ENCODE measurements around the gene RALY. TPM values are rescaled to one million over a fixed set of nuclear protein-coding genes. Genes with fewer than 3 reads are reported as not detected.

The RALY gene
- total RNA-seq, result 147 TPM in 2 replicates

DNA sequence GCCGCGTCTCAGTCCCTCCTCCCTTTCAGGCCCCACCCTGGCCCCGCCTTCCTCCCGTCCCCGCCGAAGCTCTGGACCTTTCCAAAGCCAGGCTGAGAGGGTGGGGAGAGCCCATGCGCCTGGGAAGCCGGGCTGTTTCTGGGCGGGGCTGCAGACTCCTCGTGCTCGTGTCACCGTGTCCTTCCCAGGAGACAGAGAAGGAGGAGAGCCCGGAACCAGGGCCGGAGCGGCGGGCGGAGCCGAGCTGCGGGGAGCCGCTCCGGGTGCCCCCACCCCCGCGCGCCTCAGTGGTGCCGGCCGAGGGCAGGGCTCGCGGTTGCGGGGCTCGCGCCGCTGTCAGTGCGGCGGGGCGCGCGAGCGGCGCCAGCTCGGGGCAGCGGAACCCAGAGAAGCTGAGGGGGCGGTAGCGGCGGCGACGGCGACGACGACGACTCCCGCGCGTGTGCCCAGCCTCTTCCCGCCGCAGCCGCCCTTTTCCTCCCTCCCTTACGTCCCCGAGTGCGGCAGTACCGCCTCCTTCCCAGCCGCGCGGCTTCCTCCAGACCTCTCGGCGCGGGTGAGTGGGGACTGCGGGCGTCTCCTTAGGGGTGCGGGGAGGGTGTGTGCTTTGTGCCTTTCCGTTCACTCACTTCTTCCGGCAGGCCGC, at the start of gene RALY:
Gene RALY, plus strand, starts transcription at position 336 of the 646 bp plus-strand sequence. CDS start 78,164 bp downstream, outside the sequence.
- Mint-ChIP-seq H3K4me3 (peak within 1 kb of the TSS; percentile 95), H3K36me3 (ENCODE audit: low read depth) (peaks cover 13% of the 10 kb centered on the region), H3K9me3 (no peaks in the 10 kb centered on the region), H3K27me3 (ENCODE audit: insufficient read depth) (no peaks in the 10 kb centered on the region), H3K27ac (peak within 1 kb of the TSS; percentile 97), H3K4me1 (ENCODE audit: low read depth) (peaks cover 64% of the 10 kb centered on the region)
- intact Hi-C loops (cut with micrococcal nuclease), result loop anchor here (1.0 to 10.0 kb wide), 17 partner anchors 44 to 1961 kb away; partner anchors contain the start of genes ACSS2, AHCY, CHMP4B and DYNLRB1
- DNase-seq (ENCODE audit: low spot score), result peak; percentile 91

DNA sequence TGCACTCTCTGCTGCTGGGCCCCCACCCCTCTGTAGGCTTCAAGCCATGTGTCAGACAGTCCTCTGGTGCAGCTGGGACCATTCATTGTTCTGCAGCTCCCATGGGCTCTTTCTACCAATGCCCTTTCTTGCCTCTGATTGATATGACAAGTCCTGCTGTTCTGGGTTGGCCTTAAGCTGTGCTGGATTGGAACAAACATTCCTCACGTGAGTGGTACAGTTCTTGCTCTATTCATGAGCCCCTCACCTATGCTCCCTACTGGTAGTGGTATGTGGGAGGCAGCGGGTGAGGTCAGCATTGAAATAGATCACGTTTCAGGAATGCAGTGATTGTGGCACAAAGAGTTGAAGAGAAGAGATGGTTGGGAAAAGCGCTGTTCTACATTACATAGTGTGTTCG, 48.8 kb upstream of the RALY start:
- Mint-ChIP-seq H3K27me3 (ENCODE audit: insufficient read depth) (peaks cover 2% of the 10 kb centered on the region), H3K27ac (no peak overlapping the region), H3K4me1 (ENCODE audit: low read depth) (no peaks in the 10 kb centered on the region), H3K4me3 (no peak overlapping the region), H3K9me3 (peaks cover 17% of the 10 kb centered on the region), H3K36me3 (ENCODE audit: low read depth) (peaks cover 3% of the 10 kb centered on the region)
- DNase-seq (ENCODE audit: low spot score), result no peak
- intact Hi-C loops (cut with micrococcal nuclease), result no loop called here

DNA sequence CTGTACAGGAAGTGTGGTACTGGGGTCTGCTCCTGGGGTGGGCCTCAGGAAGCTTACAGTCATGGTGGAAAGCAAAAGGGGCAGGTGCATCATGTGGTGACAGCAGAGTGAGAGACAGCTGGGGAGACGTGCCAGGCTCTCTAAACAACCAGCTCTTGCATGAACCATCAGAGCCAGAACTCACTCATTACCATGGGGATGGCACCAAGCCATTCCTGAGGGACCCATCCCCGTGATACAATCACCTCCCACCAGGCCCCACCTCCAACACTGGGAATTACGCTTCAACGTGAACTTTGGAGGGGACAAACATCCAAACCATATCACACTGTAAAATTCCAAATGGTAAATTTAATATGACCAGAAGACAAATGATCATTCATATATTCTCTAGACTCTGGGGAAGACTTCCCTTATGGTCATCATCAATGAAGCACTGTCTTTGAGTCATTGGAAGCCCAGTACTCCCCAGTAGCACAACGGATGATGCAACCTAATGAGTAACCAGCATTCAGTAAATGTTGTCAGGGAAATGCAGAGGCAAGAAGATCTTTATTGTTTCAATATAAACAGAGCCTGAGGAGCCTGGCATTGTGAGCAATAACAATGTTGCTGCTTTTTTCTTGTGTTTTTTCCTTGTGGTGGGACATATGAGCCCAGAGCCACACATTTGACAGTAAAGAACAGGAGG, 48.2 kb upstream of the RALY start:
- no peaks in the 10 kb centered on the region for H3K27me3 Mint-ChIP-seq (ENCODE audit: insufficient read depth)
- DNase-seq (ENCODE audit: low spot score), result no peak
- H3K27ac Mint-ChIP-seq, result no peak overlapping the region
- peaks cover 18% of the 10 kb centered on the region for H3K9me3 Mint-ChIP-seq
- H3K36me3 Mint-ChIP-seq (ENCODE audit: low read depth), result peaks cover 3% of the 10 kb centered on the region
- H3K4me3 Mint-ChIP-seq, result no peak overlapping the region
- intact Hi-C loops (cut with micrococcal nuclease), result no loop called here
- no peaks in the 10 kb centered on the region for H3K4me1 Mint-ChIP-seq (ENCODE audit: low read depth)

DNA sequence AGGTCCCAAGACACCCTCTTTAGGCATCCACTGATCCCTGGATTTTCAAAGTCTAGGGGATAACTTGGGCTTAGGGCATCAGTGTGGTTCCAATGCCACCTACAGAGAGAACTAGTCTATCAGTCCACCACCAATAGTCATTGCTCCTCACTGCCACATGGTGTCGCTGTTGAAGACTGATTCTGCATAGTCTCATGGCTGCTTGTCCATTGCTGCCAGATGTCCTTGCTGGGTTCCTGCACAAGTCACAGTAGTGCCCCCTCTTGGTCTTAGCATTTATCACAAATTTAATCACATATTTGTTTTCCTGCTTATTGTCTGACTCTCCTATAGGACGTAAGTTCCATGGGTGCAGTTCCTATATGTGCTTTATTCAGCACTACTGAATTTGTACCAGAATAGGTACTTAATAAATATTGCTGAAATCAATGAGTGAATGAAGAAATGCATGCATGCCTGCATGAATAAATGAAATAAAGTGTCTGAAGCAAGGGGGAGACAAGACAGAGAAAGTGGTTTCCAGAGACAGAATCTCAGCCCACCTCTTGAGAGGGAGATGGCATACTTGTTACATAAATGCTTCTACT, 45.9 kb upstream of the RALY start:
- Mint-ChIP-seq H3K27me3 (ENCODE audit: insufficient read depth) (peaks cover 4% of the 10 kb centered on the region), H3K9me3 (peaks cover 24% of the 10 kb centered on the region), H3K4me1 (ENCODE audit: low read depth) (no peaks in the 10 kb centered on the region), H3K27ac (no peak overlapping the region), H3K4me3 (no peak overlapping the region), H3K36me3 (ENCODE audit: low read depth) (peaks cover 5% of the 10 kb centered on the region)
- peak; percentile 9 for DNase-seq (ENCODE audit: low spot score)
- intact Hi-C loops (cut with micrococcal nuclease), result loop anchor here (1.0 kb wide), 3 partner anchors 74 to 181 kb away; no protein-coding TSS in a partner anchor

DNA sequence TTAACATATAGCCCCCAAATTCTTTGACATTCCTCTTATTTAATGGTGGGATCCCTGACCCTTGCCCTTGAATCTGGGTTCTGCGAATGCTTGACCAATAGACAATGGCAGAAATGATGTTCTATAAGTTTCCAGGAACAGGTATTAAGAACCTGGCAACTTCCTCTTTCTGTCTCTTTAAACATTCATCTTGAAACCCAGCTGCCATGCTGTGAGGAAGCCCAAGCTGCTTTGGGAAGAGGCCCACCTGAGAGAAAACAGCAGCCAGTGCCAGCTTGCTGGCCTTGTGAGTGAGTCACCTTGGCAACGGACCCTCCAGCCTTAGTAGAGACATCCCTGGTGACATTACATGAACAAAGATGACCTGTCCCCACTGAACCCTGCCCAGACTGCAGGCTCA, 45.2 kb upstream of the RALY start:
- no peak for DNase-seq (ENCODE audit: low spot score)
- peaks cover 9% of the 10 kb centered on the region for H3K27me3 Mint-ChIP-seq (ENCODE audit: insufficient read depth)
- no peak overlapping the region for H3K4me3 Mint-ChIP-seq
- H3K4me1 Mint-ChIP-seq (ENCODE audit: low read depth), result no peaks in the 10 kb centered on the region
- no peak overlapping the region for H3K27ac Mint-ChIP-seq
- intact Hi-C loops (cut with micrococcal nuclease), result no loop called here
- H3K9me3 Mint-ChIP-seq, result peaks cover 24% of the 10 kb centered on the region
- peaks cover 5% of the 10 kb centered on the region for H3K36me3 Mint-ChIP-seq (ENCODE audit: low read depth)

DNA sequence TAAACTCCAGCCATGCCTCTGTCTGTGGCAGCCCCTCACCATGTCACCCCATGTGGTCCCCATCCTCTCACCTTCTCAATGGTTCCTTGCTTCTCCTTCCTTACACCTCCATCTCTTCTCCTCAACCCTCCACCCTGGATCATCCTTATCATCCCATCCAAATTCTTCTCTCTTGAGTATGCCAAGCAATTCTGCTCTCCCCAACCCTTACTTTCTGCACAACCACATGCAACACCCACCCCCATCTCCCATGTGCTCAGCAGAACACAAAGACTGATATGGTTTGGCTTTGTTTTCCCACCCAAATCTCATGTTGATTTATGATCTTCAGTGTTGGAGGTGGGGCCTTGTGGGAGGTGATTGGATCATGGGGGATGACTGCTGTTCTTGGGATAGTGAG, 42.5 kb upstream of the RALY start:
- Mint-ChIP-seq H3K4me3 (no peak overlapping the region), H3K27me3 (ENCODE audit: insufficient read depth) (peaks cover 9% of the 10 kb centered on the region), H3K36me3 (ENCODE audit: low read depth) (peaks cover 5% of the 10 kb centered on the region), H3K4me1 (ENCODE audit: low read depth) (no peaks in the 10 kb centered on the region), H3K27ac (no peak overlapping the region), H3K9me3 (peaks cover 24% of the 10 kb centered on the region)
- intact Hi-C loops (cut with micrococcal nuclease), result no loop called here
- DNase-seq (ENCODE audit: low spot score), result no peak

DNA sequence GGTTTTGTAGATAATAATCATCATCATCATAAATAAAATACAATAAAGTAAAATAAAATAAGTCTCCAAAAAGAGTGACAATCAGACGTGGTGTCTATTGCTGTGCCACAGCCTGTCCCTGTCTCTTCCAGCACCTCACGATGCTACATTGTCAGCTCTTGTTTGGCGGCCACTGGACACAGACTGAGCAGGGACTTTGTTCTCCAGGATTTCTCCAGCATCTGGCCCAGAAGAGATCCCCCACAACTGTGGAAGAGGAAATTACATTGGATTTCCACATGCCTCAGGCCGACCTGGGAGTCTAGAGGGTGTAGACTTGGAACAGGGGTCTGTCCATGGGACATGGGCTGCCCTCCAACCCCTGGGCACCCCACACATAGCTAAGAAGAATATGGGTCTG, 39.2 kb upstream of the RALY start:
- H3K27ac Mint-ChIP-seq, result no peak overlapping the region
- H3K9me3 Mint-ChIP-seq, result peaks cover 7% of the 10 kb centered on the region
- intact Hi-C loops (cut with micrococcal nuclease), result no loop called here
- H3K36me3 Mint-ChIP-seq (ENCODE audit: low read depth), result peaks cover 2% of the 10 kb centered on the region
- no peaks in the 10 kb centered on the region for H3K4me1 Mint-ChIP-seq (ENCODE audit: low read depth)
- DNase-seq (ENCODE audit: low spot score), result no peak
- peaks cover 11% of the 10 kb centered on the region for H3K27me3 Mint-ChIP-seq (ENCODE audit: insufficient read depth)
- H3K4me3 Mint-ChIP-seq, result no peak overlapping the region

DNA sequence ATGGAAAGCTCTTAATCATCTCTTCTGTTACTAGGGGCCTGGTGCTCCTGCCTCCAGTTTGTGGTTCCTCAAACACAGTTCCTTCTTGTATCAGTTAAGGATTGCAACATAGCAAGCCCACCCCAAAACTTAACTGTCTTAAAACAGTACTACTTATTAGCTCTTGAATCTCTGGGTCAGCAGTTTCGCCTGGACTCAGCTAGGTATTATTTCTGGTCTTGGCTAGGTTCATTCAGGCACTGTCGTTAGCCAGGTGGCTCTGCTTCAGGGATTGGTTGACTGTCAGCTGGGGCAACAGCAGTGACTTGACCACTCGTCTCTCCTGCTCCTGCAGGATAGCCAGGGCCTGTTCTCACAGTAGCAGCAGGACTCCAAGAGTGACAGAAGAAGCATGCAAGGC, 30.0 kb upstream of the RALY start:
- Mint-ChIP-seq H3K9me3 (no peaks in the 10 kb centered on the region), H3K27ac (no peak overlapping the region), H3K4me3 (no peak overlapping the region), H3K27me3 (ENCODE audit: insufficient read depth) (peaks cover 7% of the 10 kb centered on the region), H3K36me3 (ENCODE audit: low read depth) (no peaks in the 10 kb centered on the region), H3K4me1 (ENCODE audit: low read depth) (no peaks in the 10 kb centered on the region)
- no peak for DNase-seq (ENCODE audit: low spot score)
- intact Hi-C loops (cut with micrococcal nuclease), result no loop called here

DNA sequence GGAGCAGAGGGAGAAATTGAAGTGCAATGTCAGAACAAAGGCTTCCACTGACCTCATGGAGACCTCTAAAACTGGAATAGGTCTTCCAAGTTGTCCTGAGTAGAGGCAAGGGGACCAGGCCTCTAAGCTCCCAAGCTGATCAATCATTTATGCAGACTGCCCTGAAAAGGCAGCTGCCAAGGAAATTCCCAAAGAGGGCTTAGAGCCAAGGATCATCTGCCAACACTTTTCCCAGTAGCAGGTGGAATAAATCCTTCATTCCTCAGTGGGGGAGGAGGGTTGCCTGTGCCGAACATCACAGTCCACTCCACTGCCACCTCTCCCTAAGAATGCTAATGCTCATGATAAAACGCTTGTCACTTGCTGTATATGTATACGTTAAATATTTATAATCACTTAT, 29.3 kb upstream of the RALY start:
- intact Hi-C loops (cut with micrococcal nuclease), result no loop called here
- H3K4me1 Mint-ChIP-seq (ENCODE audit: low read depth), result no peaks in the 10 kb centered on the region
- H3K36me3 Mint-ChIP-seq (ENCODE audit: low read depth), result no peaks in the 10 kb centered on the region
- no peak for DNase-seq (ENCODE audit: low spot score)
- no peak overlapping the region for H3K27ac Mint-ChIP-seq
- H3K27me3 Mint-ChIP-seq (ENCODE audit: insufficient read depth), result peaks cover 7% of the 10 kb centered on the region
- H3K4me3 Mint-ChIP-seq, result no peak overlapping the region
- no peaks in the 10 kb centered on the region for H3K9me3 Mint-ChIP-seq

DNA sequence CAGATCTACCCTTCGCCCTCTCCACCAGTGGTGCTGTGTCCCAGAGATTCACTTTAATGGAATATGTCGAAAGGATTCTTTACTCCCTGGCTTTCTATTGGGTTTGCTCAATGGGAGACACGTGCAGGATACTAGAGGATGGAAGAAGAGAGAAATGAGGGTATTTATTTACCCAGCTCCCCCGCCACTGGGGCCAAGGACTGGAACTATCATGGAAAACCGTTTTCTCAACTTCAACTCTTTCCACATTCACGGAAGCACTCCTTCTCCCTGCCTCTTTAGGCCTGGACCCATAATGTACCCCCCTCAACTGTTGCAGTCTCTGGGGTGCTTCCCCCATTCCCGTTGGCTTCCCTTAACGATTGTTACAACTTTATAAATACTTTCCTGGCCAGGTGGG, 26.6 kb upstream of the RALY start:
- Mint-ChIP-seq H3K36me3 (ENCODE audit: low read depth) (no peaks in the 10 kb centered on the region), H3K27me3 (ENCODE audit: insufficient read depth) (peaks cover 7% of the 10 kb centered on the region), H3K4me1 (ENCODE audit: low read depth) (no peaks in the 10 kb centered on the region), H3K27ac (no peak overlapping the region), H3K4me3 (no peak overlapping the region), H3K9me3 (no peaks in the 10 kb centered on the region)
- intact Hi-C loops (cut with micrococcal nuclease), result no loop called here
- DNase-seq (ENCODE audit: low spot score), result no peak

DNA sequence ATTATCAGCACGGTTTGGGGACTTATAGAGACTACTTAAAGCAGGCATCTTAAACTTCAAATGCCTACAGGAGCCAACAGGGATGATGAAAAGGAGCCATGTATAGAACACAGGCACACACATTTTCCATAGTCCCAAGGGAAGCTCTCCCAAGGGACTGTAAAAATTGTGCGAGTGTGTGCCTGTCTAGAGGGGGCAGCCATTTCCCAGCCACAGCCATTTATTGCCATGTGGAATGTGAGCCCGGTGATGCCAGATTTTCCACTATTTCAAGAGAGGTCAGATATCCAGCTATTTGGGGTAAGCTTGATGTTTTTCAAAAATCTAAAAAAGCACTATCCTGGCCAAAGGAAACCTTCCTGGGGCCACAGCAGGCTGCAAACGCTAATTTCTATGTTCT, 24.1 kb upstream of the RALY start:
- Mint-ChIP-seq H3K9me3 (no peaks in the 10 kb centered on the region), H3K36me3 (ENCODE audit: low read depth) (no peaks in the 10 kb centered on the region), H3K27me3 (ENCODE audit: insufficient read depth) (peaks cover 3% of the 10 kb centered on the region), H3K4me1 (ENCODE audit: low read depth) (no peaks in the 10 kb centered on the region), H3K27ac (no peak overlapping the region), H3K4me3 (no peak overlapping the region)
- intact Hi-C loops (cut with micrococcal nuclease), result no loop called here
- DNase-seq (ENCODE audit: low spot score), result no peak

DNA sequence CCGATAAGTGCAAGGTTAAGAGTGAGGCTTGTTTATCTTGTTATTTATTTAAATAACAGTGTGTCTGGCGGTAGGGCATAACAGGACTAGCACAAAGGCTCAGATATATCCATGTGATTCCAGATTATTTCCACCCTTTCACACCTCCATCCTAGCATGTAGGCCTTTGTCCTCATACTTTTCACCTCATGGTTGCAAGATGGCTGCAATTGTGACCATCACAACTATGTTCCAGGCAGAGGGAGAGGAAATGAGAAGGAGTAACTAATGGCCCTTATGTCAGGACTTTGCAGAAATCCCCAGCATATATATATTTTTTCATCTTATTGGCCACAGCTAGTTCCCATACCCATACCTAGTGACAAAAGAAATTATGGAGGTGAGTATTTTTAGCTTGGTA, 23.5 kb upstream of the RALY start:
- H3K27ac Mint-ChIP-seq, result no peak overlapping the region

More for the DNA sequence above, 23.5 kb upstream of the RALY start:
- Mint-ChIP-seq H3K36me3 (ENCODE audit: low read depth) (no peaks in the 10 kb centered on the region), H3K27me3 (ENCODE audit: insufficient read depth) (peaks cover 3% of the 10 kb centered on the region), H3K4me1 (ENCODE audit: low read depth) (no peaks in the 10 kb centered on the region), H3K9me3 (no peaks in the 10 kb centered on the region), H3K4me3 (no peak overlapping the region)
- DNase-seq (ENCODE audit: low spot score), result no peak
- intact Hi-C loops (cut with micrococcal nuclease), result no loop called here
